ENCODE results near the gene SLC1A3. TPM values are rescaled to one million over a fixed set of nuclear protein-coding genes. Genes with fewer than 3 reads are reported as not detected.
"Not testable (repeated sequence)": the region's sequence is repeated elsewhere in the genome, so short reads cannot be mapped to it uniquely, and the experiment has no call there.

Gene SLC1A3
- total RNA-seq, 2 donors from 2014 or later, result 11.2 to 18.5 TPM

DNA sequence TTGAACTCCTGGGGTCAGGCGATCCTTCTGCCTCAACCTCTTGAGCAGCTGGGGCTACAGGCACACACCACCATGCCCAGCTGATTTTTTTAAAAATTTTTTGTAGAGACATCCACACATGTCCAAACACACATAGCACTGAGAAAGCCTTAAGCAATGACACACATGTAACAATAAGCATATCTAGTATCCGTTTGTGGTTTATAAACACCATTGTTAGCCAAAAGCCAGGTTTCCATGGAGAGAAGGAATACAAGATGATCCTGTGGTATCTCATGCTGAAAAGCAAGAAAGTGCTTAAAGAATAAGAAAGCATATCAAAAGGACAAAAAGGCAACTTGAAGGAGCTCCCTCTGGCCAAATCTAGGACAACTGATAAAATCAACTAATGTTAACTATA, 29.7 kb upstream of the SLC1A3 start:
- WGBS, 2 donors, result 63 to 65% methylated on average over 2 of the region's 2 CpGs
- H3K4me3 ChIP-seq, result no peak overlapping the region
- H3K36me3 ChIP-seq (replicated peaks in 1 of 2; ENCODE audit: insufficient read depth in 1 of 2, low read depth in 2 of 2), result no peaks in the 10 kb centered on the region
- TF ChIP-seq POLR2A (IDR thresholded peaks at IDR 0.05), result no peak
- TF ChIP-seq, protein P1, sequence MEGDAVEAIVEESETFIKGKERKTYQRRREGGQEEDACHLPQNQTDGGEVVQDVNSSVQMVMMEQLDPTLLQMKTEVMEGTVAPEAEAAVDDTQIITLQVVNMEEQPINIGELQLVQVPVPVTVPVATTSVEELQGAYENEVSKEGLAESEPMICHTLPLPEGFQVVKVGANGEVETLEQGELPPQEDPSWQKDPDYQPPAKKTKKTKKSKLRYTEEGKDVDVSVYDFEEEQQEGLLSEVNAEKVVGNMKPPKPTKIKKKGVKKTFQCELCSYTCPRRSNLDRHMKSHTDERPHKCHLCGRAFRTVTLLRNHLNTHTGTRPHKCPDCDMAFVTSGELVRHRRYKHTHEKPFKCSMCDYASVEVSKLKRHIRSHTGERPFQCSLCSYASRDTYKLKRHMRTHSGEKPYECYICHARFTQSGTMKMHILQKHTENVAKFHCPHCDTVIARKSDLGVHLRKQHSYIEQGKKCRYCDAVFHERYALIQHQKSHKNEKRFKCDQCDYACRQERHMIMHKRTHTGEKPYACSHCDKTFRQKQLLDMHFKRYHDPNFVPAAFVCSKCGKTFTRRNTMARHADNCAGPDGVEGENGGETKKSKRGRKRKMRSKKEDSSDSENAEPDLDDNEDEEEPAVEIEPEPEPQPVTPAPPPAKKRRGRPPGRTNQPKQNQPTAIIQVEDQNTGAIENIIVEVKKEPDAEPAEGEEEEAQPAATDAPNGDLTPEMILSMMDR (IDR thresholded peaks at IDR 0.05), result no peak
- H3K27ac ChIP-seq, result no peak overlapping the region
- intact Hi-C loops (cut with DNase I), result no loop called here
- no peaks in the 10 kb centered on the region for H3K9me3 ChIP-seq
- H3K4me1 ChIP-seq, result no peaks in the 10 kb centered on the region
- DNase-seq, result no peak
- ATAC-seq, result no peak
- H3K27me3 ChIP-seq, result no peaks in the 10 kb centered on the region

DNA sequence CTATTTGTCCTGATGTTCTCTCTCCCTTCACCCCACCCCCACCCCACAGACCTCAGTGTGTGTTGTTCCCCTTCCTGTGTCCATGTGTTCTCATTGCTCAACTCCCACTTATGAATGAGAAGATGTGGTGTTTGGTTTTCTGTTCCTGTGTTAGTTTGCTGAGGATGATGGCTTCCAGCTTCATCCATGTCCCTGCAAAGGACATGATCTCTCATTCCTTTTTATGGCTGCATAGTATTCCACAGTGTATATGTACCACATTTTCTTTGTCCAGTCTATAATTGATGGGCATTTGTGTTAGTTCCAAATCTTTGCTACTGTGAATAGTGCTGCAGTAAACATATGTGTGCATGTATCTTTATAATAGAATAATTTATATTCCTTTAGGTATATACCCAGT, 26.5 kb upstream of the SLC1A3 start:
- intact Hi-C loops (cut with DNase I), result not testable (repeated sequence)

DNA sequence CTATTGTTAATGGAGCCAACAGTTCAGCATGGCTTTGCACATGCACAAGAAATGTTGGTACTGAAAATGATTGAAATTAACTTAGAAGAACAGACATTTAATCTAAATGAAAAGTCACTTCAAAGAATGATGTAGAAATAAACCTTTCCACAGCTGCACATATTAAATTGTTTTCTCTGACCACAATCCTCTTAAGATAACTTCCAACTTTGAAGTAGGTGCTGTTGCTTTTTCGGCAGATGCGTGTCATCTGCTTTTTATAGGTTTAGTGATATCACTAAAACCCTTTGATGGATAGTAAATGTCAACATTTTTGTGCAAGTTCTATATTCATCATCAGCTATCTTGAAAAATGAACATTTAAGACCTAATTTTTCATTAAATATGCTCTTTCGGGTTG, 25.3 kb upstream of the SLC1A3 start:
- H3K27me3 ChIP-seq, result no peaks in the 10 kb centered on the region
- TF ChIP-seq, protein P1 (IDR thresholded peaks at IDR 0.05), result no peak
- TF ChIP-seq POLR2A (IDR thresholded peaks at IDR 0.05), result no peak
- no peaks in the 10 kb centered on the region for H3K4me1 ChIP-seq
- H3K36me3 ChIP-seq (replicated peaks in 1 of 2; ENCODE audit: insufficient read depth in 1 of 2, low read depth in 2 of 2), result no peaks in the 10 kb centered on the region
- H3K27ac ChIP-seq, result no peak overlapping the region
- no peak overlapping the region for H3K4me3 ChIP-seq
- DNase-seq, result no peak
- intact Hi-C loops (cut with DNase I), result no loop called here
- no peaks in the 10 kb centered on the region for H3K9me3 ChIP-seq
- WGBS, 2 donors, result 64 to 72% methylated on average over 3 of the region's 3 CpGs
- ATAC-seq, result no peak

More for the DNA sequence above, 26.5 kb upstream of the SLC1A3 start:
- H3K9me3 ChIP-seq; H3K4me1 ChIP-seq; DNase-seq; H3K27me3 ChIP-seq; H3K27ac ChIP-seq; H3K4me3 ChIP-seq; H3K36me3 ChIP-seq (replicated peaks in 1 of 2; ENCODE audit: insufficient read depth in 1 of 2, low read depth in 2 of 2); ATAC-seq: not testable (repeated sequence)

DNA sequence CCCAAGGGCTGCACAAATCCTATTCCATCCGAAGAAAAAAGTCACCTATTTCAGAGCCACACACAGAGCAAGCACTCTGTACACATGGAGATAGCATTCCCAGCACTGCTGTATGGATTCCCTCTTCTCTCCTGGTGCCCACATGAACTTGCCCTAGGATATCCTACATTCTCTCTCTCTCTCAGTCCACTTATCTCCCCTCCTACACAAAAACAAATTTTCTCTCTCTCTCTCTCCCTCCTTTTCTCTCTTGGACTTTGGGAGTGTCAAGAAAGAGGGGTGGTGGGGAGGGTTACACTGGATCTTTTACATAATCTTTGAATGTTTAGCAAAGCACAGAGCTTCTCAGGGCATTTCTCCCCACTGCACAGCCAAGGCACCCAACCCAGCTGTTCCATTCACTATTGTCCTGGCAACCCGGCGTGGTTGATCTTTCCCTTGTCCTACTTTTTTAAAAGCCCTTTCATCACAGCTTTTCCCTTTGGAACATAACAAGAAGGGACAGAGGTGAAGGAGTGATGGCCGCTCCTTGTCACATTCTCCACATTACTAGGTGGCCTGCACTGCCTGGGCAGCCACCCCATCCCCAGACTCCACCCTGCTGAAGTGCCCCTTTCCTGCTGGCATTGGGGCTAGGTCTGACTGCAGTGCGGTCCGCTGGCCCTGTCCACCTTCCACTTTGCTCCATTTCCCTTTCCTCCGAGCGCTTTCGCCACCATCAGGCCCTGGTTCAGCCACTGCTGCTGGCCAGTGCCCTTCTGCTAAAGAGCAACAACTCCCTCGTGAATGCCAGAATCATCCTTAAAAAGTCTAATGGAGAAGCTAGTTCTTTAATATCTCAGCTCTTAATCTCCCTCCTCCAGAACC, 22.2 kb upstream of the SLC1A3 start:
- DNase-seq (no peak), ATAC-seq (no peak)
- no peak overlapping the region for H3K27ac ChIP-seq
- TF ChIP-seq POLR2A (IDR thresholded peaks at IDR 0.05), result no peak
- TF ChIP-seq, protein P1 (IDR thresholded peaks at IDR 0.05), result no peak
- H3K9me3 ChIP-seq, result no peaks in the 10 kb centered on the region
- no peaks in the 10 kb centered on the region for H3K36me3 ChIP-seq (replicated peaks in 1 of 2; ENCODE audit: insufficient read depth in 1 of 2, low read depth in 2 of 2)
- no peaks in the 10 kb centered on the region for H3K4me1 ChIP-seq
- WGBS, 2 donors, result 65 to 76% methylated on average over 10 of the region's 10 CpGs
- H3K27me3 ChIP-seq, result no peaks in the 10 kb centered on the region
- no peak overlapping the region for H3K4me3 ChIP-seq
- intact Hi-C loops (cut with DNase I), result no loop called here

DNA sequence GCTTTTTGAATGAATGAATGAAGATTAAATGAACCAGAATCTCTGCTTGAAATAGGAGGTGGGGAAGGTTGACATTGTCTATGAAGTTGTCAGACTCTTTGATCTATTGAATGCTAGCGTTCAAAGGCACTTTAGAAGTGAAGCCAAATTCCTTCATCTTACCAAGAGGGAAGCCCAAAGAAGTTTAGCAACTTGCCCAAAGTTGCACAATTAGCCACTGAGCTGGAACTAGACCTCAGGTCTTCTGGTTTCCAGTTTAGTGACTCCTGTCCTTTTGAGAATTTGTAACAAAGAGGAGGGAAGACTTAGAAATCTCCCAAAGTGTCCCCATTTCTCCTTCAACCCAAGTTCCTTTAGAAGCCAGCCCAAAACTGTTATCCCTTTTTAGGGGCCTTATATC, 20.7 kb upstream of the SLC1A3 start:
- Histone ChIP-seq H3K27ac (no peak overlapping the region), H3K9me3 (no peaks in the 10 kb centered on the region), H3K4me1 (no peaks in the 10 kb centered on the region), H3K36me3 (replicated peaks in 1 of 2; ENCODE audit: insufficient read depth in 1 of 2, low read depth in 2 of 2) (no peaks in the 10 kb centered on the region), H3K27me3 (no peaks in the 10 kb centered on the region), H3K4me3 (no peak overlapping the region)
- ATAC-seq (no peak), DNase-seq (no peak)
- WGBS, 2 donors, result 38 to 64% methylated on average over 1 of the region's 1 CpG
- TF ChIP-seq, protein P1 (IDR thresholded peaks at IDR 0.05), result no peak
- no peak for TF ChIP-seq POLR2A (IDR thresholded peaks at IDR 0.05)
- intact Hi-C loops (cut with DNase I), result no loop called here

Measured in body of pancreas (tissue), 4 donors.